ENCODE data around the gene INIP.

INIP gene

GRCh38 chr9:112664531-112664930, 53.4 kb downstream of the INIP start:
- H3K27ac ChIP-seq (ENCODE audit: extremely low read depth, low read depth, low read length), result no peak overlapping the region
- ChIA-PET POLR2A (no interaction called here), CTCF (interaction anchor here (0.6 to 1.1 kb wide), 2 partner anchors 551 to 579 kb away, joined by 3 read pairs; no protein-coding TSS in a partner anchor)
- TF ChIP-seq OVOL3 (tag by site-specific recombination; IDR thresholded peaks at IDR 0.05) (no peak), ZNF274 (IDR thresholded peaks at IDR 0.05; ENCODE audit: low read length) (no peak), ZNF274 (tag by site-specific recombination; IDR thresholded peaks at IDR 0.05; ENCODE audit: borderline replicate concordance) (no peak), ZNF416 (tag by site-specific recombination; IDR thresholded peaks at IDR 0.05) (no peak), ZNF366 (tag by site-specific recombination; conservative IDR thresholded peaks at IDR 0.05) (no peak), MYNN (tag by site-specific recombination; IDR thresholded peaks at IDR 0.05; ENCODE audit: borderline replicate concordance) (no peak), ZNF449 (tag by site-specific recombination; IDR thresholded peaks at IDR 0.05) (no peak), ZNF585B (tag by site-specific recombination; IDR thresholded peaks at IDR 0.05) (no peak), ZNF514 (tag by site-specific recombination; IDR thresholded peaks at IDR 0.05) (no peak), ZNF391 (tag by site-specific recombination; IDR thresholded peaks at IDR 0.05; ENCODE audit: borderline replicate concordance, low read depth) (no peak), ZNF175 (tag by site-specific recombination; IDR thresholded peaks at IDR 0.05) (no peak), ZNF112 (tag by site-specific recombination; IDR thresholded peaks at IDR 0.05) (no peak), BCL11A (tag by site-specific recombination; IDR thresholded peaks at IDR 0.05; ENCODE audit: low read depth) (no peak), BCL6B (tag by site-specific recombination; IDR thresholded peaks at IDR 0.05) (no peak), CTCF (tag by site-specific recombination; IDR thresholded peaks at IDR 0.05) (no peak), WT1 (tag by site-specific recombination; IDR thresholded peaks at IDR 0.05) (no peak)
- H3K4me3 ChIP-seq (ENCODE audit: low read depth, low read length), result no peak overlapping the region
- H3K36me3 ChIP-seq (ENCODE audit: control insufficient read depth in 2 of 2, insufficient read depth in 1 of 2, low read length in 2 of 2), result peaks cover 0 to 4% of the 10 kb centered on the region in 2 experiments; a peak in 1 of 3 replicates
- no peaks in the 10 kb centered on the region for H3K9me3 ChIP-seq (ENCODE audit: control insufficient read depth, insufficient read depth, low read depth, low read length)
- no peaks in the 10 kb centered on the region for H3K4me1 ChIP-seq (ENCODE audit: control insufficient read depth, insufficient read depth, low read length)

- H3K9me3 ChIP-seq (ENCODE audit: control insufficient read depth, insufficient read depth, low read depth, low read length), result no peaks in the 10 kb centered on the region
- no peaks in the 10 kb centered on the region for H3K4me1 ChIP-seq (ENCODE audit: control insufficient read depth, insufficient read depth, low read length)
- no peak overlapping the region for H3K4me3 ChIP-seq (ENCODE audit: low read depth, low read length)
- H3K36me3 ChIP-seq (ENCODE audit: control insufficient read depth in 2 of 2, insufficient read depth in 1 of 2, low read length in 2 of 2), result peaks cover 0 to 9% of the 10 kb centered on the region in 2 experiments; a peak in 1 of 3 replicates
- H3K27ac ChIP-seq (ENCODE audit: extremely low read depth, low read depth, low read length), result no peak overlapping the region
- ChIA-PET CTCF (interaction anchor here (1.1 kb wide), 1 partner anchor 578 kb away, joined by 3 read pairs; no protein-coding TSS in a partner anchor), POLR2A (interaction anchor here (1.3 kb wide), 1 partner anchor 284 kb away, joined by 3 read pairs; the partner anchor contains the start of gene HSDL2)
- no peak for TF ChIP-seq ZNF623 (tag by site-specific recombination; IDR thresholded peaks at IDR 0.05)
- TF ChIP-seq WT1 (tag by site-specific recombination; IDR thresholded peaks at IDR 0.05), result no peak
- no peak for TF ChIP-seq ZSCAN4 (tag by site-specific recombination; IDR thresholded peaks at IDR 0.05)
- TF ChIP-seq ZNF302 (tag by site-specific recombination; IDR thresholded peaks at IDR 0.05; ENCODE audit: low read depth), result no peak
- TF ChIP-seq BCL11A (tag by site-specific recombination; IDR thresholded peaks at IDR 0.05; ENCODE audit: low read depth), result no peak
- TF ChIP-seq ZBTB11 (tag by site-specific recombination; conservative IDR thresholded peaks at IDR 0.05; ENCODE audit: low read depth), result no peak
- no peak for TF ChIP-seq ZNF37A (tag by site-specific recombination; IDR thresholded peaks at IDR 0.05)
- TF ChIP-seq ZNF768 (tag by site-specific recombination; IDR thresholded peaks at IDR 0.05), result no peak
- no peak for TF ChIP-seq ZNF645 (tag by site-specific recombination; IDR thresholded peaks at IDR 0.05)
- no peak for TF ChIP-seq ZNF223 (tag by site-specific recombination; IDR thresholded peaks at IDR 0.05)
- TF ChIP-seq ZFP69B (tag by site-specific recombination; IDR thresholded peaks at IDR 0.05), result no peak
- no peak for TF ChIP-seq ZNF837 (tag by site-specific recombination; IDR thresholded peaks at IDR 0.05)
These were observed 54.2 kb downstream of the INIP start for GRCh38 chr9:112663681-112664080.
